ENCODE data around the gene LGI4. TPM values are rescaled to one million over a fixed set of nuclear protein-coding genes. Genes with fewer than 3 reads are reported as not detected.
"Not testable (repeated sequence)": the region's sequence is repeated elsewhere in the genome, so short reads cannot be mapped to it uniquely, and the experiment has no call there.

The LGI4 gene
- total RNA-seq, 4 donors from 2014 or later, result 32.0 to 58.6 (median 49.2) TPM

DNA sequence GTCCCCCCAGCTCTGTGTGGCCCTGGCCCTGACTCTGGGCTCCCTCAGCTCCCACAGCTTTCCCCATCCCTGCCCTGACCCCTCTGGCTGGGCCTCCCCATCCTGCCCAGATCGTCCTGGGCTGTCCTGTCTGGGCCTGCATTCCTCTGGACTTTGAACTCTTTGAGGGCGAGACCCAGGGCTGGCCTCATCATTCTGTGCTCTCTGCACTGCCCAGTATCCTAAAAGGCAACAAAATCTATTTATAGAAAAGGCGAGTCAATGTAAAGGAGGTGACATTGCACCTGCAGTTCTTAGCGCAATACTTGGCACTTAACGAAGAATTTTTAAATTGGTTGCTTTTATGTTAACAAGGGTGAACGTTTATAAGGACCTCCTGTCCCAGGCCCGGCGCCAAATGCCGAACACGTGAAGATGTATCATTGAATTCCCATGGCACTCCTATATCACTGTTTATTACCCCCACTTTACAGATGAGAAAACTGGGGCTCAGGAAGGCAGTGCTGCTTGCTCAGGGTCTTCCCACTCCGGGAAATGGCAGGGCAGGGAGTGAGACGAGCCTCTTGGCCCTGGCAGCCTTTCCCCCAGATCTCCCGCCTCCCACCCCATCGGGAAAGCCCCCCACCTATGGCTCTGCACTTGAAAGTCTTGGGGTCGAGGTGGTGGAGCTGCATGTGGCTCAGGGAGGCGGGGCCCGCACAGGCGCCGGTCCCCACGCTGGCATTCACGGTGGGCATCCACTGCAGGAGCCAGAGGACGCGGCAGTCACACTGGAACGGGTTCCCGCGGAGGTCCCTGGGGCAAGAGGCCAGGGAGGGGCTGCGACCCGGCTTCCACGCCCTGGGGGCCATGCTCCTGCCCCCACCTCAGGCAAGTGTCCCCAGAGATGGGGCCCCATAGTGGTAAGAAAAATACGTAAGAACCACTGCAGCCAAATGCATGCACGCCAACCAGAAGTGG, 3.8 kb downstream of the LGI4 start:
- TF ChIP-seq POLR2A (IDR thresholded peaks at IDR 0.05; ENCODE audit: low read depth) (no peak), EP300 (IDR thresholded peaks at IDR 0.05) (no peak), POLR2AphosphoS5 (IDR thresholded peaks at IDR 0.05) (no peak)
- TF ChIP-seq, protein P1, sequence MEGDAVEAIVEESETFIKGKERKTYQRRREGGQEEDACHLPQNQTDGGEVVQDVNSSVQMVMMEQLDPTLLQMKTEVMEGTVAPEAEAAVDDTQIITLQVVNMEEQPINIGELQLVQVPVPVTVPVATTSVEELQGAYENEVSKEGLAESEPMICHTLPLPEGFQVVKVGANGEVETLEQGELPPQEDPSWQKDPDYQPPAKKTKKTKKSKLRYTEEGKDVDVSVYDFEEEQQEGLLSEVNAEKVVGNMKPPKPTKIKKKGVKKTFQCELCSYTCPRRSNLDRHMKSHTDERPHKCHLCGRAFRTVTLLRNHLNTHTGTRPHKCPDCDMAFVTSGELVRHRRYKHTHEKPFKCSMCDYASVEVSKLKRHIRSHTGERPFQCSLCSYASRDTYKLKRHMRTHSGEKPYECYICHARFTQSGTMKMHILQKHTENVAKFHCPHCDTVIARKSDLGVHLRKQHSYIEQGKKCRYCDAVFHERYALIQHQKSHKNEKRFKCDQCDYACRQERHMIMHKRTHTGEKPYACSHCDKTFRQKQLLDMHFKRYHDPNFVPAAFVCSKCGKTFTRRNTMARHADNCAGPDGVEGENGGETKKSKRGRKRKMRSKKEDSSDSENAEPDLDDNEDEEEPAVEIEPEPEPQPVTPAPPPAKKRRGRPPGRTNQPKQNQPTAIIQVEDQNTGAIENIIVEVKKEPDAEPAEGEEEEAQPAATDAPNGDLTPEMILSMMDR (IDR thresholded peaks at IDR 0.05), result no peak
- Histone ChIP-seq H3K27me3 (no peaks in the 10 kb centered on the region), H3K9me3 (no peaks in the 10 kb centered on the region), H3K4me3 (peak overlapping the region in 3 of 4 donors; percentile 23 to 50 (median 41)), H3K27ac (replicated peaks in 1 of 4) (no peak overlapping the region), H3K36me3 (no peaks in the 10 kb centered on the region), H3K4me1 (peaks cover 5 to 22% (median 15%) of the 10 kb centered on the region in 4 donors)
- no peak for DNase-seq (ENCODE audit: extremely low spot score)
- WGBS, result 76% methylated on average over 14 of the region's 31 CpGs
- intact Hi-C loops (cut with DNase I), result no loop called here

DNA sequence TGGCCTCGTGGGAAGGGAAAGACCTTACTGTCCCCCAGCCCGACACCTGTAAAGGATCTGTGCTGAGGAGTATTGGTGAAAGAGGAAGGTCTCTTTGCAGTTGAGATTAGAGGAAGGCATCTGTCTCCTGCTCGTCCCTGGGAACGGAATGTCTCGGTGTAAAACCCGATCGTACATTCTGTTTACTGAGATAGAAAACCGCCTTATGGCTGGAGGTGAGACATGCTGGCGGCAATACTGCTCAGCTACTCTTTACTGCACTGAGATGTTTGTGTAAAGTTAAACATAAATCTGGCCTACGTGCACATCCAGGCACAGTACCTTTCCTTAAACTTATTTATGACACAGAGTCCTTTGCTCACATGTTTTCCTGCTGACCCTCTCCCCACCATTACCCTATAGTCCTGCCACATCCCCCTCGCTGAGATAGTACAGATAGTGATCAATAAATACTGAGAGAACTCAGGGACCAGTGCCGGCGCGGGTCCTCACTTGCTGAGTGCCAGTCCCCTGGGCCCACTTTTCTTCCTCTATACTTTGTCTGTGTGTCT, 5.1 kb downstream of the LGI4 start:
- H3K36me3 ChIP-seq; H3K9me3 ChIP-seq; H3K4me3 ChIP-seq; H3K27me3 ChIP-seq; DNase-seq (ENCODE audit: extremely low spot score); intact Hi-C loops (cut with DNase I); H3K27ac ChIP-seq (replicated peaks in 1 of 4): not testable (repeated sequence)
- peaks cover 5 to 24% (median 17%) of the 10 kb centered on the region in 4 donors for H3K4me1 ChIP-seq
- WGBS, result 56% methylated on average over 13 of the region's 14 CpGs

DNA sequence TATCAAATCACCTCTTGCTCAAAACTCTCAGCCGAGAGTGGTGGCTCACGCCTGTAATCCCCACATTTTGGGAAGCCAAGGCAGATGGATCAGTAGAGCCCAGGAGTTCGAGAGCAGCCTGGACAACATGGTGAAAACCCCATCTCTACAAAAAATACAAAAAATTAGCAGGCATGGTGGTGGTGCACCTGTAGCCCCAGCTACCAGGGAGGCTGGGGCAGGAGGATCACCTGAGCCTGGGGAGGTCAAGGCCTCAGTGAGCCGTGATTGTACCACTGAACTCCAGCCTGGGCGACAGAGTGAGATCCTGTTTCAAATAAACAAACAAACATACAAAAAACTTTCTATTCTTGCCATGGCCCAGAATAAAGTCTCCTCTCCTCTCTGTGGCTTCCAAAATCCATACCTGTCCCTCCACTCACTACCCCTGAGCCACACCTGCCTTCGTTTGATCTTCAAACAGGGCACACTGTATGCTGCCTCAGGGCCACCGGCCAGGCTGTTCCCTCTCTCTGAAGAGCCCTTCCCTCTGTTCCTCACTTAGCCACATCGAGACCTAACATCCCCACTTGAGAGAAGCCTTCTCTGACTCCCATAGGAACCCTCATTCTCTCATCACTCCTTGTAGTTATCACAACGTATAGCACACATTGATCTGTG, 6.3 kb downstream of the LGI4 start:
- Histone ChIP-seq H3K27ac (replicated peaks in 1 of 4) (no peak overlapping the region), H3K4me3 (no peak overlapping the region), H3K4me1 (peaks cover 7 to 33% (median 24%) of the 10 kb centered on the region in 4 donors), H3K27me3 (no peaks in the 10 kb centered on the region), H3K9me3 (no peaks in the 10 kb centered on the region), H3K36me3 (no peaks in the 10 kb centered on the region)
- no peak for TF ChIP-seq EP300 (IDR thresholded peaks at IDR 0.05)
- TF ChIP-seq, protein P1 (IDR thresholded peaks at IDR 0.05), result no peak
- no peak for TF ChIP-seq POLR2A (IDR thresholded peaks at IDR 0.05; ENCODE audit: low read depth)
- no peak for TF ChIP-seq POLR2AphosphoS5 (IDR thresholded peaks at IDR 0.05)
- intact Hi-C loops (cut with DNase I), result no loop called here
- DNase-seq (ENCODE audit: extremely low spot score), result no peak
- WGBS, result 86% methylated on average over 9 of the region's 9 CpGs

DNA sequence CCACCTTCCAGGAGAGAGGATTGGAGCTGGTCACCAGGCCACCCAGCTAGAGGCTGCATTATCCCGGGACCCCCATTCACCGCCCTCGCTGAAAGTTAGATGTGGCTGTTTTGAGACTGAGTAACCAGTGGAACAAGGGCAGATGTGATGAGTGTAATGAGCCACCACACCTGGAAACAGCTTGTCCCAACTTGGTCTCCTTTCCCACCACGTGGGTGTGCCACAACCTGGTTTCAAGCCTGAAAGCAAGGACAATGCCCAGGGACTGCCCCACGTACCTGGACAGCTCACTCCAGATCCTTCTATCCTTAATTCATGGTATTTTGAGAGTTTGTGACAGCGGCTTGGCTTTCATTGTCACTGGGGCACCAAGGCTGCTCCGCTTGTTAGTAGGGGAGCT, 7.0 kb downstream of the LGI4 start:
- Histone ChIP-seq H3K4me3 (no peak overlapping the region), H3K9me3 (no peaks in the 10 kb centered on the region), H3K4me1 (peaks cover 10 to 40% (median 30%) of the 10 kb centered on the region in 4 donors), H3K27me3 (no peaks in the 10 kb centered on the region), H3K36me3 (no peaks in the 10 kb centered on the region), H3K27ac (replicated peaks in 1 of 4) (no peak overlapping the region)
- TF ChIP-seq POLR2AphosphoS5 (IDR thresholded peaks at IDR 0.05) (no peak), POLR2A (IDR thresholded peaks at IDR 0.05; ENCODE audit: low read depth) (no peak), EP300 (IDR thresholded peaks at IDR 0.05) (no peak)
- TF ChIP-seq, protein P1 (IDR thresholded peaks at IDR 0.05), result no peak
- no peak for DNase-seq (ENCODE audit: extremely low spot score)
- WGBS, result 91% methylated on average over 4 of the region's 7 CpGs
- intact Hi-C loops (cut with DNase I), result no loop called here

DNA sequence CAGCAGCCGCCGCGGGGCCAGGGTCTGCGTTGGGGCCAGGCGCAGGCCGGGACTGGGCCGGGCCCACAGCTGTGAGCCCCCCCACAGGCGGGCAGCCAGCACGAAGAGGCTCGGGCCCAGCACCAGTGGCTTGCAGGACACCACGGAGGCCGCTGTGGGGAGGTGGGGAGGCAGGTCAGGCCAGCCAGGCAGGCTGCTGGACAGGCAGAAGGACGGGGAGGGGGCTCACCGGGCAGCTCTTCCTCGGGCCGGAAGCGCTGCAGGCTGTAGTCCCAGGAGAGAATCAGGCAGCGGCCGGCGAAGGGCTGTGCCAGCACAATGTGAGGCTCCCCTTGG, 8.3 kb downstream of the LGI4 start:
- Histone ChIP-seq H3K4me3 (peak overlapping the region in 3 of 4 donors; percentile 13 to 30 (median 23)), H3K36me3 (no peaks in the 10 kb centered on the region), H3K27ac (replicated peaks in 1 of 4) (peak overlapping the region; percentile 80 to 85 (median 82)), H3K4me1 (peaks cover 10 to 46% (median 38%) of the 10 kb centered on the region in 4 donors), H3K27me3 (no peaks in the 10 kb centered on the region), H3K9me3 (no peaks in the 10 kb centered on the region)
- WGBS, result 73% methylated on average over 3 of the region's 20 CpGs
- no peak for DNase-seq (ENCODE audit: extremely low spot score)
- TF ChIP-seq, protein P1 (IDR thresholded peaks at IDR 0.05), result no peak
- peak in 1 of 2 donors; percentile 15 for TF ChIP-seq POLR2AphosphoS5 (IDR thresholded peaks at IDR 0.05)
- intact Hi-C loops (cut with DNase I), result no loop called here

Measured in esophagus muscularis mucosa (tissue), 4 donors.